ENCODE measurements around the gene TSPAN11.

The TSPAN11 gene

GRCh38 chr12:30959110-30959710 lies 32.7 kb downstream of the TSPAN11 start:
- FAIRE-seq, result no peak
- no peak for TF ChIP-seq POLR2A (IDR thresholded peaks at IDR 0.05; ENCODE audit: low read depth, low read length)
- DNase-seq (ENCODE audit: insufficient read length, low spot score), result no peak

GRCh38 chr12:30959778-30960177 lies 33.2 kb downstream of the TSPAN11 start:
- FAIRE-seq, result no peak
- no peak for TF ChIP-seq POLR2A (IDR thresholded peaks at IDR 0.05; ENCODE audit: low read depth, low read length)
- no peak for DNase-seq (ENCODE audit: insufficient read length, low spot score)

- TF ChIP-seq POLR2A (IDR thresholded peaks at IDR 0.05; ENCODE audit: low read depth, low read length), result no peak
- FAIRE-seq, result no peak
- DNase-seq (ENCODE audit: insufficient read length, low spot score), result no peak
Observed at GRCh38 chr12:30961030-30961429, 34.5 kb downstream of the TSPAN11 start.

GRCh38 chr12:30962047-30962446 lies 35.5 kb downstream of the TSPAN11 start:
- DNase-seq (ENCODE audit: insufficient read length, low spot score), result no peak
- FAIRE-seq, result no peak
- TF ChIP-seq POLR2A (IDR thresholded peaks at IDR 0.05; ENCODE audit: low read depth, low read length), result no peak

- no peak for FAIRE-seq
- DNase-seq (ENCODE audit: insufficient read length, low spot score), result no peak
- TF ChIP-seq POLR2A (IDR thresholded peaks at IDR 0.05; ENCODE audit: low read depth, low read length), result no peak
Observed at GRCh38 chr12:30963709-30964564, 37.4 kb downstream of the TSPAN11 start.

GRCh38 chr12:30964896-30965612 lies 38.5 kb downstream of the TSPAN11 start:
- no peak for DNase-seq (ENCODE audit: insufficient read length, low spot score)
- FAIRE-seq, result no peak
- no peak for TF ChIP-seq POLR2A (IDR thresholded peaks at IDR 0.05; ENCODE audit: low read depth, low read length)

GRCh38 chr12:30965613-30965985 lies 39.1 kb downstream of the TSPAN11 start:
- FAIRE-seq (no peak), DNase-seq (ENCODE audit: insufficient read length, low spot score) (no peak)
- TF ChIP-seq POLR2A (IDR thresholded peaks at IDR 0.05; ENCODE audit: low read depth, low read length), result no peak

GRCh38 chr12:30967026-30967425 lies 40.5 kb downstream of the TSPAN11 start:
- FAIRE-seq, result no peak
- TF ChIP-seq POLR2A (IDR thresholded peaks at IDR 0.05; ENCODE audit: low read depth, low read length), result no peak

GRCh38 chr12:30968211-30968610 lies 41.7 kb downstream of the TSPAN11 start:
- FAIRE-seq (no peak), DNase-seq (ENCODE audit: insufficient read length, low spot score) (no peak)
- TF ChIP-seq POLR2A (IDR thresholded peaks at IDR 0.05; ENCODE audit: low read depth, low read length), result no peak

More at GRCh38 chr12:30967026-30967425, 40.5 kb downstream of the TSPAN11 start:
- DNase-seq (ENCODE audit: insufficient read length, low spot score), result no peak

GRCh38 chr12:30969006-30969405 lies 42.5 kb downstream of the TSPAN11 start:
- FAIRE-seq (no peak), DNase-seq (ENCODE audit: insufficient read length, low spot score) (no peak)
- no peak for TF ChIP-seq POLR2A (IDR thresholded peaks at IDR 0.05; ENCODE audit: low read depth, low read length)

GRCh38 chr12:30969606-30970395 lies 43.3 kb downstream of the TSPAN11 start:
- FAIRE-seq (no peak), DNase-seq (ENCODE audit: insufficient read length, low spot score) (no peak)
- no peak for TF ChIP-seq POLR2A (IDR thresholded peaks at IDR 0.05; ENCODE audit: low read depth, low read length)

GRCh38 chr12:30970559-30971197 lies 44.1 kb downstream of the TSPAN11 start:
- DNase-seq (ENCODE audit: insufficient read length, low spot score) (no peak), FAIRE-seq (no peak)
- TF ChIP-seq POLR2A (IDR thresholded peaks at IDR 0.05; ENCODE audit: low read depth, low read length), result no peak

- no peak for FAIRE-seq
- DNase-seq (ENCODE audit: insufficient read length, low spot score), result no peak
Observed at GRCh38 chr12:30972035-30972434, 45.5 kb downstream of the TSPAN11 start.

More at GRCh38 chr12:30972035-30972434, 45.5 kb downstream of the TSPAN11 start:
- TF ChIP-seq POLR2A (IDR thresholded peaks at IDR 0.05; ENCODE audit: low read depth, low read length), result no peak
